PC-3 (cell line): ENCODE results near the gene TPD52L1. TPM values are rescaled to one million over a fixed set of nuclear protein-coding genes. Genes with fewer than 3 reads are reported as not detected.

Source experiments
- ATAC-seq: fragments of 200-7000 bp; cut with Tn5 transposase; 2 replicates; pipeline ENCODE4 v1.9.1; 2020; ENCODE audit warnings: mild to moderate bottlenecking, moderate library complexity
- BruUV-seq: library from RNA; stranded (reverse); fragments of 400-500 nt; replicated peaks from 2 replicates; lab custom pipeline; 2021; lab: Mats Ljungman, UMichigan
- CTCF ChIA-PET: fragments of 300-600 bp; sonication (Branson Sonifier 250); formaldehyde crosslinking; loops from one replicate; lab custom pipeline; 2022; ENCODE audit warnings: antibody characterized with exemption; lab: Charles Lee
- POLR2A ChIA-PET: fragments of 300-600 bp; sonication (Branson Sonifier 250); formaldehyde crosslinking; loops from one replicate; lab custom pipeline; 2022; ENCODE audit warnings: antibody characterized with exemption; ENCODE audit not compliant: unreplicated experiment; lab: Charles Lee
- DNase-seq: peaks from one replicate; pipeline ENCODE4 v3.0.0-alpha.2; 2015
- H2AFZ ChIP-seq: fragments of 300-600 bp; sonication (generic); 2 replicates; pipeline ENCODE4 v1.6.0; 2016; ENCODE audit warnings: antibody characterized with exemption, low read length
- H3F3A ChIP-seq: fragments of 300-600 bp; sonication (generic); one replicate; pipeline ENCODE4 v1.6.0; 2017; ENCODE audit warnings: antibody characterized with exemption, low read length, control low read depth, mild to moderate bottlenecking; ENCODE audit not compliant: unreplicated experiment
- H3K27ac ChIP-seq: fragments of 300-600 bp; sonication (generic); 2 replicates; pipeline ENCODE4 v1.5.1; 2016; ENCODE audit warnings: mild to moderate bottlenecking, low read length
- H3K27me3 ChIP-seq: fragments of 300-600 bp; sonication (generic); 2 replicates; pipeline ENCODE4 v1.6.1; 2016; ENCODE audit warnings: low read length, mixed read lengths
- H3K36me3 ChIP-seq: fragments of 300-600 bp; sonication (generic); 2 replicates; pipeline ENCODE4 v1.6.1; 2016; ENCODE audit warnings: low read depth, mixed run types, low read length, mixed read lengths
- H3K4me1 ChIP-seq: fragments of 300-600 bp; sonication (generic); 2 replicates; pipeline ENCODE4 v1.5.1; 2016; ENCODE audit warnings: low read length; ENCODE audit not compliant: insufficient read depth
- H3K4me2 ChIP-seq: fragments of 300-600 bp; sonication (generic); 2 replicates; pipeline ENCODE4 v1.6.0; 2016; ENCODE audit warnings: low read length
- H3K4me3 ChIP-seq: fragments of 300-600 bp; sonication (generic); 2 replicates; pipeline ENCODE4 v1.5.1; 2016; ENCODE audit warnings: mild to moderate bottlenecking, low read length, mixed read lengths
- H3K79me2 ChIP-seq: fragments of 300-600 bp; sonication (generic); 2 replicates; pipeline ENCODE4 v1.6.1; 2017; ENCODE audit warnings: low read length, mixed read lengths
- H3K9ac ChIP-seq: fragments of 300-600 bp; sonication (generic); 2 replicates; pipeline ENCODE4 v1.6.0; 2016; ENCODE audit warnings: mild to moderate bottlenecking, low read length
- H3K9me2 ChIP-seq: fragments of 300-600 bp; sonication (generic); replicated peaks from 2 replicates; pipeline ENCODE4 v1.6.1; 2016; ENCODE audit warnings: mixed run types, low read length, mixed read lengths
- H3K9me3 ChIP-seq: fragments of 300-600 bp; sonication (generic); 2 replicates; pipeline ENCODE4 v1.6.1; 2016; ENCODE audit warnings: low read length, mixed read lengths
- H4K20me1 ChIP-seq: fragments of 300-600 bp; sonication (generic); 2 replicates; pipeline ENCODE4 v1.6.1; 2016; ENCODE audit warnings: low read length, mixed read lengths
- EZH2 ChIP-seq: fragments of 300-600 bp; sonication (generic); IDR thresholded peaks from one replicate; pipeline ENCODE4 v1.6.1; 2017; ENCODE audit warnings: antibody characterized with exemption, mild to moderate bottlenecking, low read length; ENCODE audit not compliant: unreplicated experiment
- EZH2phosphoT487 ChIP-seq: fragments of 300-600 bp; sonication (generic); IDR thresholded peaks from 2 replicates; pipeline ENCODE4 v1.6.1; 2018; ENCODE audit warnings: mild to moderate bottlenecking, antibody characterized with exemption, low read length, borderline replicate concordance
- intact Hi-C: fragments of 100-400 bp; cut with micrococcal nuclease; formaldehyde crosslinking; loops from 2 replicates; pipeline ENCODE4 v1.9.0; 2023
- total RNA-seq: library from RNA; depleted of rRNA; stranded (reverse); fragments of >200 nt; gene quantifications from 2 replicates; pipeline ENCODE4 v1.2.3, GENCODE V29; 2014
- TF ChIP-seq, protein P1 (sequence below): fragments of 300-600 bp; sonication (generic); conservative IDR thresholded peaks from 2 replicates; pipeline ENCODE4 v1.5.1; 2017; ENCODE audit warnings: antibody characterized with exemption, low read depth, mild to moderate bottlenecking, low read length

TPD52L1 gene
- total RNA-seq, 1 experiment from 2014 or later: 39.4 TPM

- peak overlapping the region; percentile 60 for H3K27ac ChIP-seq
- TF ChIP-seq EZH2phosphoT487 (no peak), EZH2 (no peak)
- TF ChIP-seq, protein P1, sequence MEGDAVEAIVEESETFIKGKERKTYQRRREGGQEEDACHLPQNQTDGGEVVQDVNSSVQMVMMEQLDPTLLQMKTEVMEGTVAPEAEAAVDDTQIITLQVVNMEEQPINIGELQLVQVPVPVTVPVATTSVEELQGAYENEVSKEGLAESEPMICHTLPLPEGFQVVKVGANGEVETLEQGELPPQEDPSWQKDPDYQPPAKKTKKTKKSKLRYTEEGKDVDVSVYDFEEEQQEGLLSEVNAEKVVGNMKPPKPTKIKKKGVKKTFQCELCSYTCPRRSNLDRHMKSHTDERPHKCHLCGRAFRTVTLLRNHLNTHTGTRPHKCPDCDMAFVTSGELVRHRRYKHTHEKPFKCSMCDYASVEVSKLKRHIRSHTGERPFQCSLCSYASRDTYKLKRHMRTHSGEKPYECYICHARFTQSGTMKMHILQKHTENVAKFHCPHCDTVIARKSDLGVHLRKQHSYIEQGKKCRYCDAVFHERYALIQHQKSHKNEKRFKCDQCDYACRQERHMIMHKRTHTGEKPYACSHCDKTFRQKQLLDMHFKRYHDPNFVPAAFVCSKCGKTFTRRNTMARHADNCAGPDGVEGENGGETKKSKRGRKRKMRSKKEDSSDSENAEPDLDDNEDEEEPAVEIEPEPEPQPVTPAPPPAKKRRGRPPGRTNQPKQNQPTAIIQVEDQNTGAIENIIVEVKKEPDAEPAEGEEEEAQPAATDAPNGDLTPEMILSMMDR: no peak
- H3K9ac ChIP-seq: no peak overlapping the region
- H4K20me1 ChIP-seq: no peaks in the 10 kb centered on the region
- ATAC-seq (peak; percentile 91), DNase-seq (peak; percentile 94)
- intact Hi-C loops: no loop called here
- no peaks in the 10 kb centered on the region for H3K9me3 ChIP-seq
- peaks cover 7% of the 10 kb centered on the region for H3K36me3 ChIP-seq
- peak overlapping the region; percentile 35; the same call in 1 of the 2 replicates for H3K4me2 ChIP-seq
- H3K27me3 ChIP-seq: no peaks in the 10 kb centered on the region
- TSS peak; percentile 16 for BruUV-seq
- H3K79me2 ChIP-seq: no peaks in the 10 kb centered on the region
- ChIA-PET CTCF (no interaction called here), POLR2A (no interaction called here)
- H2AFZ ChIP-seq: 0 out of 2 replicates have a peak overlapping the region, but pooled peaks have one; percentile 49
- H3F3A ChIP-seq: no peaks in the 10 kb centered on the region
- peaks cover 11% of the 10 kb centered on the region for H3K4me1 ChIP-seq
- H3K9me2 ChIP-seq: no peaks in the 10 kb centered on the region
- no peak overlapping the region for H3K4me3 ChIP-seq
These were observed 120.4 kb downstream of the TPD52L1 start for GRCh38 chr6:125273965-125274364.

DNA sequence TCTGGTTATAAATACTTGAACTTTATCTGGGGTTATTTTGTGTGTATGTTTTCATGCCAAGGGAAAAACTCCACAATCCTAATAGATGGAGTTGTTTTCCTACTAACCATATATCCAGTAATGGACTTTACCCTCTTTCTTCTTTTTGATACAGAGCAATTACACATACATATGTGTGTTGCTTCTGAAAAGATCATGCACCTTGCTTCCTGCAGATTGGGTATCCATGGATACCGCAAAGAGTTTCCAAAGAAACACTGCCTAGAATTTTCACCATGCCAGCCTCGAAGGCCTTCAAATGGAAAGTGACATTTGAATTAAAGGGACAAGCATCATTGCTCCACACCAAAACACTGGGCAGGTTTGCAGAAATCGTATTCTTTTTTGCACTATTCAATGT is 121.4 kb downstream of the TPD52L1 start:
- BruUV-seq: no TSS peak
- CTCF ChIA-PET: no interaction called here

DNA sequence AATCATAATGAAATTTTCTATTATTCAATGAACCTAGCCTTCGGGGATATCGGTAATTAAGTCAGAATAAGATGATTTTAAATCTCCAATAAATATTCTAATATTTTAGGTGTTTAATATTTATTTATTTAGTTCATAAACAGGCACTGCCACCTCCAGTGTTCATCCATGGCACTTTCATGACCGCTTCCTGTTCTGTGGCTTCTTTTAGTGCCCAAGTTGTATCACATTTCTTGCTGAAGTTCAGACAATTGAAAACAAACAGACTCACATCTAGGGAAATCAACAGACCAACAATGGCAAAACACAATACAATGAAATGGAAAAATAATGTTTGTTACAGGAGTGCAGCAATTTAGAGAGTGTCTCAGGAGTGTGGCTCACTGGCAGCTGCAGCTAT is 122.2 kb downstream of the TPD52L1 start:
- H3K4me3 ChIP-seq: no peak overlapping the region
- H3F3A ChIP-seq: no peaks in the 10 kb centered on the region
- H3K4me1 ChIP-seq: peaks cover 11% of the 10 kb centered on the region
- ATAC-seq (no peak), DNase-seq (no peak)
- H3K27ac ChIP-seq: no peak overlapping the region
- BruUV-seq: no TSS peak
- no peaks in the 10 kb centered on the region for H3K9me3 ChIP-seq
- TF ChIP-seq, protein P1: no peak
- TF ChIP-seq EZH2phosphoT487 (no peak), EZH2 (no peak)
- H3K36me3 ChIP-seq: peaks cover 7% of the 10 kb centered on the region
- intact Hi-C loops: no loop called here
- H3K79me2 ChIP-seq: no peaks in the 10 kb centered on the region
- ChIA-PET CTCF (no interaction called here), POLR2A (no interaction called here)
- no peaks in the 10 kb centered on the region for H3K27me3 ChIP-seq
- no peaks in the 10 kb centered on the region for H4K20me1 ChIP-seq
- H3K4me2 ChIP-seq: no peak overlapping the region
- H2AFZ ChIP-seq: no peak overlapping the region
- no peak overlapping the region for H3K9ac ChIP-seq
- H3K9me2 ChIP-seq: no peaks in the 10 kb centered on the region

More for the DNA sequence above, 121.4 kb downstream of the TPD52L1 start:
- DNase-seq: no peak
- no peak overlapping the region for H2AFZ ChIP-seq
- ATAC-seq: no peak
- no peaks in the 10 kb centered on the region for H3K9me3 ChIP-seq
- no peak overlapping the region for H3K4me2 ChIP-seq
- no peak overlapping the region for H3K27ac ChIP-seq
- H3K4me3 ChIP-seq: no peak overlapping the region
- H3K9ac ChIP-seq: no peak overlapping the region
- peaks cover 11% of the 10 kb centered on the region for H3K4me1 ChIP-seq
- H3K79me2 ChIP-seq: no peaks in the 10 kb centered on the region
- no peaks in the 10 kb centered on the region for H3K27me3 ChIP-seq
- no peaks in the 10 kb centered on the region for H4K20me1 ChIP-seq
- TF ChIP-seq EZH2phosphoT487: no peak
- no peak for TF ChIP-seq EZH2
- TF ChIP-seq, protein P1: no peak
- H3F3A ChIP-seq: no peaks in the 10 kb centered on the region
- intact Hi-C loops: no loop called here
- H3K36me3 ChIP-seq: peaks cover 7% of the 10 kb centered on the region
- POLR2A ChIA-PET: no interaction called here
- no peaks in the 10 kb centered on the region for H3K9me2 ChIP-seq
